Panc1 (cell line): Measurements from ENCODE around the gene RXRB. TPM values are rescaled to one million over a fixed set of nuclear protein-coding genes. Genes with fewer than 3 reads are reported as not detected.
"Not testable (repeated sequence)": the region's sequence is repeated elsewhere in the genome, so short reads cannot be mapped to it uniquely, and the experiment has no call there.

Source experiments
- ATAC-seq: fragments of 200-7000 bp; cut with Tn5 transposase; 2 replicates; pipeline ENCODE4 v1.9.1; 2020; ENCODE audit warnings: mild to moderate bottlenecking, moderate library complexity
- BruUV-seq: library from RNA; stranded (reverse); fragments of 400-500 nt; replicated peaks from 2 replicates; lab custom pipeline; 2021; lab: Mats Ljungman, UMichigan
- CTCF ChIA-PET: fragments of 300-600 bp; sonication (Branson Sonifier 250); formaldehyde crosslinking; loops from one replicate; lab custom pipeline; 2022; ENCODE audit warnings: antibody characterized with exemption; lab: Charles Lee
- POLR2A ChIA-PET: fragments of 300-600 bp; sonication (Branson Sonifier 250); formaldehyde crosslinking; loops from one replicate; lab custom pipeline; 2022; ENCODE audit warnings: antibody characterized with exemption; lab: Charles Lee
- DNase-seq: peaks from one replicate; pipeline ENCODE4 v3.0.0-alpha.2; 2010; ENCODE audit warnings: low read depth, low spot score
- H3K27ac ChIP-seq: 2 replicates; pipeline ENCODE4 v1.5.1; 2011; ENCODE audit warnings: mild to moderate bottlenecking, low read length, inconsistent platforms
- H3K27me3 ChIP-seq: fragments of 200-500 bp; sonication (Bioruptor generic); 2 replicates; pipeline ENCODE4 v1.6.0; 2014; ENCODE audit warnings: low read length, inconsistent platforms; ENCODE audit not compliant: control insufficient read depth, insufficient read depth
- H3K36me3 ChIP-seq: fragments of 200-500 bp; sonication (Bioruptor generic); 2 replicates; pipeline ENCODE4 v1.5.1; 2014; ENCODE audit warnings: inconsistent platforms, mild to moderate bottlenecking, low read length, moderate library complexity; ENCODE audit not compliant: control insufficient read depth, insufficient read depth
- H3K4me1 ChIP-seq: 2 replicates; pipeline ENCODE4 v1.5.1; 2011; ENCODE audit warnings: inconsistent platforms, mild to moderate bottlenecking, low read length, moderate library complexity; ENCODE audit not compliant: control insufficient read depth, insufficient read depth
- H3K4me3 ChIP-seq, 2 experiments: 2 replicates each; pipeline ENCODE4 v1.5.1; 2011 to 2012; ENCODE audit warnings: low read depth in 2 of 2, low read length in 2 of 2, mild to moderate bottlenecking in 2 of 2, inconsistent platforms in 1 of 2, moderate library complexity in 1 of 2
- H3K9me3 ChIP-seq: fragments of 200-500 bp; sonication (Bioruptor generic); 2 replicates; pipeline ENCODE4 v1.5.1; 2014; ENCODE audit warnings: low read depth, mild to moderate bottlenecking, inconsistent platforms, low read length, moderate library complexity; ENCODE audit not compliant: control insufficient read depth, insufficient read depth
- CTCF ChIP-seq: fragments of 450-650 bp; IDR thresholded peaks from 2 replicates; pipeline ENCODE4 v1.5.1; 2017; ENCODE audit warnings: mild to moderate bottlenecking
- POLR2AphosphoS5 ChIP-seq: IDR thresholded peaks from 2 replicates; pipeline ENCODE4 v1.6.1; 2012; ENCODE audit warnings: mild to moderate bottlenecking, low read depth, low read length, moderate library complexity
- REST ChIP-seq, 2 experiments: IDR thresholded peaks; 2 replicates each; pipeline ENCODE4 v1.6.1; 2011 to 2012; ENCODE audit warnings: low read depth in 2 of 2, control low read depth in 1 of 2, low read length in 1 of 2, mild to moderate bottlenecking in 1 of 2, moderate library complexity in 1 of 2; ENCODE audit not compliant: insufficient read depth in 1 of 2
- SIN3A ChIP-seq: IDR thresholded peaks from 2 replicates; pipeline ENCODE4 v1.6.1; 2012; ENCODE audit warnings: low read depth, mild to moderate bottlenecking, low read length, moderate library complexity, borderline replicate concordance; ENCODE audit not compliant: insufficient read depth
- TCF7L2 ChIP-seq: IDR thresholded peaks from 2 replicates; pipeline ENCODE4 v1.6.1; 2011; ENCODE audit warnings: mild to moderate bottlenecking, low read depth, low read length, inconsistent platforms
- in situ Hi-C: cut with HindIII; loops from 2 replicates; pipeline ENCODE4 v1.10.0; 2016; ENCODE audit warnings: low sequenced_read_pairs, low pct_unique_long_range_greater_than_20kb
- intact Hi-C: fragments of 100-400 bp; cut with micrococcal nuclease; formaldehyde crosslinking; loops from one replicate; pipeline ENCODE4 v1.10.0; 2022; ENCODE audit not compliant: unreplicated experiment
- total RNA-seq: library from RNA; stranded (reverse); gene quantifications from one replicate; pipeline ENCODE4 v1.2.1, GENCODE V29; 2021; ENCODE audit not compliant: unreplicated experiment

The RXRB gene
- total RNA-seq, 1 experiment from 2014 or later: 27.4 TPM

GRCh38 chr6:33151050-33151449 is 49.4 kb downstream of the RXRB start:
- no peak overlapping the region for H3K27ac ChIP-seq
- ChIA-PET CTCF (no interaction called here), POLR2A (no interaction called here)
- H3K27me3 ChIP-seq: peaks cover 3% of the 10 kb centered on the region; the same call in 1 of the 2 replicates
- ATAC-seq: no peak
- intact Hi-C loops: no loop called here
- H3K9me3 ChIP-seq: no peaks in the 10 kb centered on the region
- H3K4me3 ChIP-seq: no peak overlapping the region
- in situ Hi-C loops: no loop called here
- no peak for TF ChIP-seq TCF7L2
- TF ChIP-seq REST (IDR thresholded peaks at IDR 0.05; ENCODE audit: insufficient read depth in 1 of 2, low read depth in 2 of 2, low read length in 1 of 2): no peak
- TF ChIP-seq CTCF: no peak
- TF ChIP-seq POLR2AphosphoS5: no peak
- TF ChIP-seq SIN3A: no peak
- BruUV-seq: no TSS peak
- no peak for DNase-seq
- no peaks in the 10 kb centered on the region for H3K4me1 ChIP-seq
- H3K36me3 ChIP-seq: no peaks in the 10 kb centered on the region

GRCh38 chr6:33150560-33150959 is 49.9 kb downstream of the RXRB start:
- intact Hi-C loops, H3K27ac ChIP-seq, H3K27me3 ChIP-seq, H3K4me1 ChIP-seq, BruUV-seq, DNase-seq, ATAC-seq, CTCF ChIA-PET, H3K36me3 ChIP-seq, in situ Hi-C loops, H3K4me3 ChIP-seq, H3K9me3 ChIP-seq, POLR2A ChIA-PET: not testable (repeated sequence)

- H3K27ac ChIP-seq: no peak overlapping the region
- H3K27me3 ChIP-seq: peaks cover 3% of the 10 kb centered on the region
- intact Hi-C loops (loop anchor here (5.0 kb wide), 1 partner anchor 131 kb away; no protein-coding TSS in a partner anchor), in situ Hi-C loops (no loop called here)
- H3K4me3 ChIP-seq: no peak overlapping the region
- peak; percentile 84 for ATAC-seq
- TF ChIP-seq REST (IDR thresholded peaks at IDR 0.05; ENCODE audit: insufficient read depth in 1 of 2, low read depth in 2 of 2, low read length in 1 of 2) (no peak), CTCF (peak; percentile 80; the same call in 1 of the 2 replicates)
- DNase-seq: no peak
- H3K9me3 ChIP-seq: no peaks in the 10 kb centered on the region
- H3K4me1 ChIP-seq: no peaks in the 10 kb centered on the region
- CTCF ChIA-PET: interaction anchor here (0.5 to 0.6 kb wide), 3 partner anchors 26 to 275 kb away, joined by 3 to 6 read pairs (median 6); no protein-coding TSS in a partner anchor
- POLR2A ChIA-PET: no interaction called here
- H3K36me3 ChIP-seq: no peaks in the 10 kb centered on the region
- no TSS peak for BruUV-seq
Observed at GRCh38 chr6:33147807-33148666, 52.4 kb downstream of the RXRB start.
